ENCODE results near the gene TTYH3. TPM values are rescaled to one million over a fixed set of nuclear protein-coding genes. Genes with fewer than 3 reads are reported as not detected.

The TTYH3 gene
- total RNA-seq, 1 donor from 2014 or later: 237 TPM

DNA sequence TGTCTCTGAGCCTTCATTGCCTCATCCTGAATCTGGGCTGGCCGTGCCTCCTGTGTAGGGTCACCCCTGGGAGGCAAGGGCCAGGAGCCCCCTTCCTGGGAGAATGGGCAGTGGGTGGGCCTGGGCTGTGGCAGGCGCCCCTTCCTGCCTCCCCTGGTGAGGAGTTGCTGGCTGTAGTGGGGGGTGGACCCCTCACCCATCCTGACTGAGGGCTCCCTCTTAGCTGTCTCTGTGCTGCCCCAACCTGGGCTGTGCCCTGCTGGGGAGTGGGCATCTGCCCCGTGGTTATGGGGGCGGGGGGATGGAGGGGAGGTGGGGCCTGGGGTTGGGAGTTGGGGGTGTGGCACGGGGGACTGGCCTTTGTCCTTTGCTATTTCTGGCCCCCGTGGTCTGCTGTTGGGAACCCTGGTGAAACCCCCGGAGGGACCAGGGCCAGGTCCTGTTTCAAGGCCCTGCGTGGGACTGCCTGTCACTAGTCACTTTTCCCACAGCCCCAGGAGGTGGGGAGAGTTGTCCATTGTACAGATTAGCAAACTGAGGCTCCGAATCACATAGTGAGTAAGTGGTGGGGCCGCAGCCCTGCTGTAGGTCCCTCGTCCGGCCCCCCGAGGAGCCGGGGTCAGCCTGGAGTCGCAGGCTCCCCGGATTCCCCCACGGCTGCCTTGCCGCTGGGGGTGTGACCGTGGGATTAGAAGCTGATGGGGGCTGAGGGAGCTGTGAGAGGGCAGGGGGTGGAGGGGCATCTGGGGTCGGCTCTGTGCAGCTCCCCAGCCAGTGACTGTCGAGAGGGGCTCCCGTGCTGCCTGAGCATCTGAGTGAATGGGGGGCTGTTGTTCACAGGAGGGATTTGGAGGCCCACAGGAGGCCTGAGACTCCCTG is 2.7 kb downstream of the TTYH3 start:
- Mint-ChIP-seq H3K4me3 (peak overlapping the region; percentile 97), H3K27me3 (ENCODE audit: low read depth) (no peaks in the 10 kb centered on the region), H3K4me1 (peaks cover 37% of the 10 kb centered on the region), H3K9me3 (no peaks in the 10 kb centered on the region), H3K36me3 (ENCODE audit: low read depth) (no peaks in the 10 kb centered on the region), H3K27ac (ENCODE audit: unreplicated experiment) (no peak overlapping the region)
- TF ChIP-seq, protein P1, sequence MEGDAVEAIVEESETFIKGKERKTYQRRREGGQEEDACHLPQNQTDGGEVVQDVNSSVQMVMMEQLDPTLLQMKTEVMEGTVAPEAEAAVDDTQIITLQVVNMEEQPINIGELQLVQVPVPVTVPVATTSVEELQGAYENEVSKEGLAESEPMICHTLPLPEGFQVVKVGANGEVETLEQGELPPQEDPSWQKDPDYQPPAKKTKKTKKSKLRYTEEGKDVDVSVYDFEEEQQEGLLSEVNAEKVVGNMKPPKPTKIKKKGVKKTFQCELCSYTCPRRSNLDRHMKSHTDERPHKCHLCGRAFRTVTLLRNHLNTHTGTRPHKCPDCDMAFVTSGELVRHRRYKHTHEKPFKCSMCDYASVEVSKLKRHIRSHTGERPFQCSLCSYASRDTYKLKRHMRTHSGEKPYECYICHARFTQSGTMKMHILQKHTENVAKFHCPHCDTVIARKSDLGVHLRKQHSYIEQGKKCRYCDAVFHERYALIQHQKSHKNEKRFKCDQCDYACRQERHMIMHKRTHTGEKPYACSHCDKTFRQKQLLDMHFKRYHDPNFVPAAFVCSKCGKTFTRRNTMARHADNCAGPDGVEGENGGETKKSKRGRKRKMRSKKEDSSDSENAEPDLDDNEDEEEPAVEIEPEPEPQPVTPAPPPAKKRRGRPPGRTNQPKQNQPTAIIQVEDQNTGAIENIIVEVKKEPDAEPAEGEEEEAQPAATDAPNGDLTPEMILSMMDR (conservative IDR thresholded peaks at IDR 0.05): no peak
- DNase-seq (ENCODE audit: low read depth, low spot score): no peak

DNA sequence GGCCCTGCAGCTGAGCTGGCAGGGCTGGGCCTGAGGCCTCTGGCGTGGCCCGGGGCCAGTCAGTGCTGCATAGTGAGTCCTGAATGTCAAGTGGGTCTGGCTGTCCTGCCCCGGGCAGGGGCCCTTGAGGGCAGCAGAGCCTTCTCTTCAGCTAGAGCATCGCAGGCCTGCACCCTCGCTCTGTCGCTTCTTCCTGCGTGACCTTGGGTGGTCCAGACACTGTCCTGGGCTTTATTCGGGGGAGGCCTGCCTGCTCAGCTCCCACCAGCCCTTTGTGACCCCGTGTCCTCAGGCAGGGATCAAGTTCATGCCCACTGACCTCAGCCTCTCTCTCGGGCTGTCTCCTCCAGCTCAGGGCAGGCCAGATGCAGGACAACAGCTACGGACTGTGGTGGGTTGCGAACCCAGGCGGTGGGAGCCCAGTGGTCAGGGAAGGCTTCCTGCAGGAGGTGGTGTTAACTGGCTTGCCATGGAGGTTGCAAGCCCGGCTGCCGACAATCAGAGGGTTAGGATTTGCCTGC is 3.4 kb downstream of the TTYH3 start:
- peak overlapping the region; percentile 39 for H3K4me3 Mint-ChIP-seq
- H3K27ac Mint-ChIP-seq (ENCODE audit: unreplicated experiment): no peak overlapping the region

GRCh38 chr7:2635810-2636701 is 4.3 kb downstream of the TTYH3 start:
- DNase-seq (ENCODE audit: low read depth, low spot score): no peak
- H3K4me3 Mint-ChIP-seq: peak overlapping the region; percentile 39
- no peak overlapping the region for H3K27ac Mint-ChIP-seq (ENCODE audit: unreplicated experiment)
- H3K9me3 Mint-ChIP-seq: no peaks in the 10 kb centered on the region
- TF ChIP-seq, protein P1 (conservative IDR thresholded peaks at IDR 0.05): no peak
- H3K36me3 Mint-ChIP-seq (ENCODE audit: low read depth): no peaks in the 10 kb centered on the region
- peaks cover 35% of the 10 kb centered on the region for H3K4me1 Mint-ChIP-seq
- no peaks in the 10 kb centered on the region for H3K27me3 Mint-ChIP-seq (ENCODE audit: low read depth)

More for the DNA sequence above, 3.4 kb downstream of the TTYH3 start:
- H3K4me1 Mint-ChIP-seq: peaks cover 33% of the 10 kb centered on the region
- no peaks in the 10 kb centered on the region for H3K36me3 Mint-ChIP-seq (ENCODE audit: low read depth)
- H3K9me3 Mint-ChIP-seq: no peaks in the 10 kb centered on the region
- no peaks in the 10 kb centered on the region for H3K27me3 Mint-ChIP-seq (ENCODE audit: low read depth)
- TF ChIP-seq, protein P1 (conservative IDR thresholded peaks at IDR 0.05): no peak
- no peak for DNase-seq (ENCODE audit: low read depth, low spot score)

DNA sequence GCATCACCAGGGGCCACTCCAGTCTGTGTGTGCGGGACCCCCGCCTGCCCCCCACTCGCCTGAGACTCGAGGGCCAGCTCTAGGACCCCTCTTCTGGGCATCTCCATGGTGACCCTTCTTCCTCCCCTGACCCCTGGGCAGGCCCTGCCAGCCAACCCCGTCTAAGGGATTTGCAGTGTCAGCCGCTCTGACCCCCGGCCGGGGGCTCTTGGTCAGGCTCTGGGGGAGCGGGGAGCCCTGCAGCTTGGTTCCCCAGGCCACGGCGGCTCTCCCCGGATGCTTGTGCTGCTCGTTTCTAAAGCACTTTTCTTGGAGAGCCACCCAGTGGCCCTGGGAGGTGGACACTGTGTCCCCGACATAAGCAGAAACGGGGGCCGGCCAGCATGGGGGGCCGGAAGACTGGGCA is 5.3 kb downstream of the TTYH3 start:
- H3K27me3 Mint-ChIP-seq (ENCODE audit: low read depth): no peaks in the 10 kb centered on the region
- H3K4me3 Mint-ChIP-seq: peak overlapping the region; percentile 39
- H3K4me1 Mint-ChIP-seq: peaks cover 36% of the 10 kb centered on the region
- no peak overlapping the region for H3K27ac Mint-ChIP-seq (ENCODE audit: unreplicated experiment)
- H3K9me3 Mint-ChIP-seq: no peaks in the 10 kb centered on the region
- no peak for DNase-seq (ENCODE audit: low read depth, low spot score)
- no peaks in the 10 kb centered on the region for H3K36me3 Mint-ChIP-seq (ENCODE audit: low read depth)
- TF ChIP-seq, protein P1 (conservative IDR thresholded peaks at IDR 0.05): no peak

GRCh38 chr7:2637505-2638223 is 5.9 kb downstream of the TTYH3 start:
- Mint-ChIP-seq H3K27me3 (ENCODE audit: low read depth) (no peaks in the 10 kb centered on the region), H3K4me1 (peaks cover 36% of the 10 kb centered on the region), H3K9me3 (no peaks in the 10 kb centered on the region), H3K4me3 (no peak overlapping the region), H3K27ac (ENCODE audit: unreplicated experiment) (no peak overlapping the region), H3K36me3 (ENCODE audit: low read depth) (no peaks in the 10 kb centered on the region)
- no peak for DNase-seq (ENCODE audit: low read depth, low spot score)
- TF ChIP-seq, protein P1 (conservative IDR thresholded peaks at IDR 0.05): no peak

Data from neural crest cell (in vitro differentiated cells).